ENCODE data around the gene DPF3. TPM values are rescaled to one million over a fixed set of nuclear protein-coding genes. Genes with fewer than 3 reads are reported as not detected.

The DPF3 gene
- total RNA-seq, 1 donor from 2014 or later = 0.86 TPM

GRCh38 chr14:72737560-72737943 lies 156.3 kb downstream of the DPF3 start:
- no peak overlapping the region for H3K4me3 ChIP-seq (ENCODE audit: low read depth, low read length)
- DNase-seq (ENCODE audit: low read depth) = no peak
- TF ChIP-seq CTCF (conservative IDR thresholded peaks at IDR 0.05; ENCODE audit: low read depth, low read length) = no peak

- no peak for TF ChIP-seq CTCF (conservative IDR thresholded peaks at IDR 0.05; ENCODE audit: low read depth, low read length)
Measured at GRCh38 chr14:72736786-72737559, 156.9 kb downstream of the DPF3 start.

GRCh38 chr14:72736308-72736707 lies 157.6 kb downstream of the DPF3 start:
- no peak for DNase-seq (ENCODE audit: low read depth)
- peak; percentile 46 for TF ChIP-seq CTCF (conservative IDR thresholded peaks at IDR 0.05; ENCODE audit: low read depth, low read length)
- no peak overlapping the region for H3K4me3 ChIP-seq (ENCODE audit: low read depth, low read length)

More at GRCh38 chr14:72736786-72737559, 156.9 kb downstream of the DPF3 start:
- no peak for DNase-seq (ENCODE audit: low read depth)
- H3K4me3 ChIP-seq (ENCODE audit: low read depth, low read length) = no peak overlapping the region

- TF ChIP-seq CTCF (conservative IDR thresholded peaks at IDR 0.05; ENCODE audit: low read depth, low read length) = no peak
- no peak for DNase-seq (ENCODE audit: low read depth)
- no peak overlapping the region for H3K4me3 ChIP-seq (ENCODE audit: low read depth, low read length)
Measured at GRCh38 chr14:72732022-72732780, 161.7 kb downstream of the DPF3 start.

- H3K4me3 ChIP-seq (ENCODE audit: low read depth, low read length) = no peak overlapping the region
- TF ChIP-seq CTCF (conservative IDR thresholded peaks at IDR 0.05; ENCODE audit: low read depth, low read length) = no peak
Measured at GRCh38 chr14:72731252-72732020, 162.5 kb downstream of the DPF3 start.

GRCh38 chr14:72730468-72730867 lies 163.4 kb downstream of the DPF3 start:
- no peak for DNase-seq (ENCODE audit: low read depth)
- H3K4me3 ChIP-seq (ENCODE audit: low read depth, low read length) = no peak overlapping the region
- no peak for TF ChIP-seq CTCF (conservative IDR thresholded peaks at IDR 0.05; ENCODE audit: low read depth, low read length)

More at GRCh38 chr14:72731252-72732020, 162.5 kb downstream of the DPF3 start:
- DNase-seq (ENCODE audit: low read depth) = no peak

Data from epithelial cell of proximal tubule (primary cell).